ENCODE data around the gene NRXN3. TPM values are rescaled to one million over a fixed set of nuclear protein-coding genes. Genes with fewer than 3 reads are reported as not detected.

Gene NRXN3
- total RNA-seq, 1 donor from 2014 or later, result 5.9 TPM

GRCh38 chr14:78631551-78631950 lies 461.4 kb downstream of the NRXN3 start:
- no peaks in the 10 kb centered on the region for H3K27me3 Mint-ChIP-seq (ENCODE audit: insufficient read depth, low read depth)
- Histone ChIP-seq H3K4me3 (no peak overlapping the region), H3K4me1 (peaks cover 16% of the 10 kb centered on the region), H3K9ac (no peak overlapping the region), H3K4me2 (no peak overlapping the region), H3F3A (ENCODE audit: low read depth) (peaks cover 5% of the 10 kb centered on the region), H3K36me3 (no peaks in the 10 kb centered on the region), H3K79me2 (ENCODE audit: low read depth) (no peaks in the 10 kb centered on the region), H3K27ac (no peak overlapping the region), H4K20me1 (ENCODE audit: low read depth) (peaks cover 4% of the 10 kb centered on the region), H2AFZ (replicated peaks) (no peak overlapping the region), H3K27me3 (no peaks in the 10 kb centered on the region), H3K9me3 (ENCODE audit: low read depth) (no peaks in the 10 kb centered on the region)
- no peak overlapping the region for H3K27ac Mint-ChIP-seq
- H3K9me3 Mint-ChIP-seq, result peaks cover 2% of the 10 kb centered on the region
- TF ChIP-seq EZH2phosphoT487 (IDR thresholded peaks at IDR 0.05) (no peak), EZH2 (IDR thresholded peaks at IDR 0.05) (no peak), CTCF (IDR thresholded peaks at IDR 0.05) (no peak)
- H3K4me1 Mint-ChIP-seq, result peaks cover 18% of the 10 kb centered on the region
- no peak for DNase-seq (ENCODE audit: low spot score)
- H3K36me3 Mint-ChIP-seq, result no peaks in the 10 kb centered on the region
- H3K4me3 Mint-ChIP-seq, result no peak overlapping the region

DNA sequence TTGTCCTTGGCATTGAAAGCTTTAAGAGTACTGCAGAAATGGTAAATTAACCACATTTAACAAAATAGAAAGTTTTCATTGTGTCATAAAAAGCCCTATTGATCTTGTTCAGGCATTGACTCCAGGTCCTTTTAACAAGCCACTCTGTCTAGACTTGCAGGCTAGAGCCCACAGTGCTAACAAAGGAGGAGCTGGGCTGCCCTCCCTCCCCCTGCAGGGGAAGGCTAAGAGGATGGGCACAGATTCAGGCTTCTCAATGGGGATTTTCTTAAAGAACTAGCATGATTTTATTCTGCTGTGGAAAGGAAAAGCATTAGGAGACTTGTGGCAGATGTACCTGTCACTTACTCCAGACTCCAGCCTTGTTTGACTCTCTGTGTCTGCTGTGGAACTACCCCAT lies 463.6 kb downstream of the NRXN3 start:
- H2AFZ ChIP-seq (replicated peaks), result no peak overlapping the region
- TF ChIP-seq EZH2 (IDR thresholded peaks at IDR 0.05) (no peak), EZH2phosphoT487 (IDR thresholded peaks at IDR 0.05) (no peak)
- peak; percentile 71 for DNase-seq (ENCODE audit: low spot score)
- Mint-ChIP-seq H3K27me3 (ENCODE audit: insufficient read depth, low read depth) (no peaks in the 10 kb centered on the region), H3K27ac (peak overlapping the region; percentile 1), H3K36me3 (no peaks in the 10 kb centered on the region), H3K4me3 (no peak overlapping the region), H3K4me1 (peaks cover 20% of the 10 kb centered on the region), H3K9me3 (peaks cover 3% of the 10 kb centered on the region)
- H3F3A ChIP-seq (ENCODE audit: low read depth), result peaks cover 6% of the 10 kb centered on the region
- no peak overlapping the region for H3K4me2 ChIP-seq
- no peaks in the 10 kb centered on the region for H3K9me3 ChIP-seq (ENCODE audit: low read depth)
- peaks cover 4% of the 10 kb centered on the region for H4K20me1 ChIP-seq (ENCODE audit: low read depth)
- H3K27ac ChIP-seq, result no peak overlapping the region
- H3K9ac ChIP-seq, result no peak overlapping the region
- H3K27me3 ChIP-seq, result no peaks in the 10 kb centered on the region
- H3K36me3 ChIP-seq, result no peaks in the 10 kb centered on the region
- H3K4me1 ChIP-seq, result peaks cover 16% of the 10 kb centered on the region
- no peaks in the 10 kb centered on the region for H3K79me2 ChIP-seq (ENCODE audit: low read depth)
- no peak overlapping the region for H3K4me3 ChIP-seq

- H3K27me3 Mint-ChIP-seq (ENCODE audit: insufficient read depth, low read depth), result no peaks in the 10 kb centered on the region
- peaks cover 20% of the 10 kb centered on the region for H3F3A ChIP-seq (ENCODE audit: low read depth)
- H3K79me2 ChIP-seq (ENCODE audit: low read depth), result no peaks in the 10 kb centered on the region
- H3K9me3 ChIP-seq (ENCODE audit: low read depth), result no peaks in the 10 kb centered on the region
- no peak overlapping the region for H3K4me2 ChIP-seq
- no peak for DNase-seq (ENCODE audit: low spot score)
- peaks cover 30% of the 10 kb centered on the region for H3K4me1 Mint-ChIP-seq
- H3K4me1 ChIP-seq, result peaks cover 34% of the 10 kb centered on the region
- H2AFZ ChIP-seq (replicated peaks), result no peak overlapping the region
- no peak overlapping the region for H3K27ac Mint-ChIP-seq
- no peak overlapping the region for H3K9ac ChIP-seq
- no peaks in the 10 kb centered on the region for H3K36me3 ChIP-seq
- H3K9me3 Mint-ChIP-seq, result peaks cover 3% of the 10 kb centered on the region
- no peaks in the 10 kb centered on the region for H3K36me3 Mint-ChIP-seq
- no peaks in the 10 kb centered on the region for H3K27me3 ChIP-seq
- H3K4me3 ChIP-seq, result no peak overlapping the region
- H3K4me3 Mint-ChIP-seq, result no peak overlapping the region
- no peak for TF ChIP-seq EZH2phosphoT487 (IDR thresholded peaks at IDR 0.05)
- no peak for TF ChIP-seq CTCF (IDR thresholded peaks at IDR 0.05)
- TF ChIP-seq EZH2 (IDR thresholded peaks at IDR 0.05), result no peak
- peaks cover 4% of the 10 kb centered on the region for H4K20me1 ChIP-seq (ENCODE audit: low read depth)
- H3K27ac ChIP-seq, result no peak overlapping the region
Observed at GRCh38 chr14:78637489-78637888, 467.3 kb downstream of the NRXN3 start.

DNA sequence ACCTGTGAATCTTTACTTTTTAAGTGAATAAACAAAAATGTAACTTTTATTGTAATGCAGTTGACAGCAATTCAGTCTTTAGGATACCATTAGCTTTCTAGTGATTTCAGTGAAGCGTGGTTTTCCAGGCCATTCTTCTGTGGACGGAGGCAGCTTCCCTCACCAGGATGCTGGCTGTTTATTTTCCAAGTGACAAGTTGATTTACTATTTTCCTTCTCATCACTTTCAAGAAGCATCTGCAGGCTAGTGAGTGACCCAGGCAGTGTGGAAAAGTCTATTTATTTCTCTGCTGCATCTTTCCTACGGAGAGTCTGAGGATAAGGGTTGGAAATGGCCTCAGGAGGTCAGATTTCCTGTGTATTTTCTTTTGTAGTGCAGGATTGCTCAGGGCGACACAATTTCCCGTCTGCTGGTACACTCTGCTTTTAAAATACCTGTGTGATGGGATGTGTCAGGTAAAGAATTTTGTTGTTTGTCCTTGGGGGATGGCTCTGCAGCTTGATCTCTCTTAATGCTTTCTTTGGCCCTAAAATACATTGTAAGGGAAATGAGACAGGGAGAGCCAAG lies 467.8 kb downstream of the NRXN3 start:
- H3K4me1 Mint-ChIP-seq, result peaks cover 30% of the 10 kb centered on the region
- peak overlapping the region; percentile 9 for H3K27ac Mint-ChIP-seq
- Histone ChIP-seq H3K9ac (no peak overlapping the region), H3K4me2 (peak overlapping the region; percentile 28), H2AFZ (replicated peaks) (no peak overlapping the region), H3F3A (ENCODE audit: low read depth) (peaks cover 20% of the 10 kb centered on the region), H3K9me3 (ENCODE audit: low read depth) (no peaks in the 10 kb centered on the region), H3K79me2 (ENCODE audit: low read depth) (no peaks in the 10 kb centered on the region), H3K4me3 (no peak overlapping the region), H4K20me1 (ENCODE audit: low read depth) (peaks cover 4% of the 10 kb centered on the region), H3K36me3 (no peaks in the 10 kb centered on the region), H3K4me1 (peaks cover 34% of the 10 kb centered on the region), H3K27ac (no peak overlapping the region), H3K27me3 (no peaks in the 10 kb centered on the region)
- H3K36me3 Mint-ChIP-seq, result no peaks in the 10 kb centered on the region
- H3K27me3 Mint-ChIP-seq (ENCODE audit: insufficient read depth, low read depth), result no peaks in the 10 kb centered on the region
- no peak for TF ChIP-seq EZH2 (IDR thresholded peaks at IDR 0.05)
- no peak for TF ChIP-seq CTCF (IDR thresholded peaks at IDR 0.05)
- TF ChIP-seq EZH2phosphoT487 (IDR thresholded peaks at IDR 0.05), result no peak
- no peak for DNase-seq (ENCODE audit: low spot score)
- H3K4me3 Mint-ChIP-seq, result no peak overlapping the region
- H3K9me3 Mint-ChIP-seq, result peaks cover 3% of the 10 kb centered on the region
